Coronary artery (tissue), 2 donors: ENCODE measurements around the gene SMAD2.

Experiments
- DNase-seq: peaks from one replicate; pipeline ENCODE4 v3.0.0-alpha.2; 2017; ENCODE audit warnings: low spot score
- H3K27ac ChIP-seq, 2 donors: fragments of 200-600 bp; sonication (generic); one replicate each; pipeline ENCODE4 v1.5.1; 2016 to 2019
- H3K4me3 ChIP-seq: fragments of 200-600 bp; sonication (generic); 2 replicates; pipeline ENCODE4 v1.5.1; 2016; ENCODE audit warnings: mild to moderate bottlenecking, moderate library complexity
- TF ChIP-seq, protein P1 (sequence below): fragments of 200-600 bp; sonication (generic); IDR thresholded peaks from one replicate; pipeline ENCODE4 v1.5.1; 2019; ENCODE audit warnings: antibody characterized with exemption

Gene SMAD2

DNA sequence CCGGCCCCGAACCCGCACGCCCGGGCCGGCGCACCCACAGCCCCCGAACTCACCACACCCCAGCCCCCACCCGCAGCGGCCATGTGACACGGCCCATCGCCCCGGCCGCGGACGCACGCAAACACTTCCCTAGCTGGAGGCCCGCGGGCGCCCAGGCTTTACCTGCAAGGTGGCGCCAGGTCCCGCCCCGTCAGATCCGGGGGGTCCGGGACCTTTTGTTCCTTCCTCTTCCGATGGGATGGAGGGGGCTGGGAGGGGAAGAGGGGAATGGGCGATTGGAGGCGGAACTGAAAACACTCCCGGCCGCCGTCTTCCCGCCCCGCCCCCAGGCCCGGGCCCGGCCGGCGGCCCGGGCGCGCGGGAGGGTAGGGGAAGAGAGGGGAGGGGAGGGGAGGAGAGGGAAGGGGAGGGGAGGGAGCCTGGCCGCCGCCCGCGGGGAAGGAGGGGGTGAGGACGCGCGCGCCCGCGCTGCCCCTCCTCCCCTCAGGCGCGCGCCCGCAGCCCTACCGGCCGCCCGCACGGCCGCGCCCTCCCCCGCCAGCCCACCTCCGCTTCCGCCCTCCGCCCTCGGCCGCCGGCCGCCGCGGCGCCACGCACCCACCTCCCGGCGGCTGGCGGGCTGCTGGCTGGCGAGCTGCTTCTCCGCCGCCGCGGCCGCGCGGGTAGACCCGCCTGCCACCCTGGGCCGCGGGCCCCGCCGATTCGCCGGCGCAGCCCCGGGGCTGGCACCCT is at the start of gene SMAD2:
Gene SMAD2 (minus strand): TSS at position 461 of the 732 bp plus-strand sequence. CDS start 33,903 bp downstream, outside the sequence.
- H3K4me3 ChIP-seq = peak within 1 kb of the TSS; percentile 90
- peak; percentile 90 for DNase-seq
- TF ChIP-seq, protein P1, sequence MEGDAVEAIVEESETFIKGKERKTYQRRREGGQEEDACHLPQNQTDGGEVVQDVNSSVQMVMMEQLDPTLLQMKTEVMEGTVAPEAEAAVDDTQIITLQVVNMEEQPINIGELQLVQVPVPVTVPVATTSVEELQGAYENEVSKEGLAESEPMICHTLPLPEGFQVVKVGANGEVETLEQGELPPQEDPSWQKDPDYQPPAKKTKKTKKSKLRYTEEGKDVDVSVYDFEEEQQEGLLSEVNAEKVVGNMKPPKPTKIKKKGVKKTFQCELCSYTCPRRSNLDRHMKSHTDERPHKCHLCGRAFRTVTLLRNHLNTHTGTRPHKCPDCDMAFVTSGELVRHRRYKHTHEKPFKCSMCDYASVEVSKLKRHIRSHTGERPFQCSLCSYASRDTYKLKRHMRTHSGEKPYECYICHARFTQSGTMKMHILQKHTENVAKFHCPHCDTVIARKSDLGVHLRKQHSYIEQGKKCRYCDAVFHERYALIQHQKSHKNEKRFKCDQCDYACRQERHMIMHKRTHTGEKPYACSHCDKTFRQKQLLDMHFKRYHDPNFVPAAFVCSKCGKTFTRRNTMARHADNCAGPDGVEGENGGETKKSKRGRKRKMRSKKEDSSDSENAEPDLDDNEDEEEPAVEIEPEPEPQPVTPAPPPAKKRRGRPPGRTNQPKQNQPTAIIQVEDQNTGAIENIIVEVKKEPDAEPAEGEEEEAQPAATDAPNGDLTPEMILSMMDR = no peak
- H3K27ac ChIP-seq = peak within 1 kb of the TSS; percentile 92 to 99

DNA sequence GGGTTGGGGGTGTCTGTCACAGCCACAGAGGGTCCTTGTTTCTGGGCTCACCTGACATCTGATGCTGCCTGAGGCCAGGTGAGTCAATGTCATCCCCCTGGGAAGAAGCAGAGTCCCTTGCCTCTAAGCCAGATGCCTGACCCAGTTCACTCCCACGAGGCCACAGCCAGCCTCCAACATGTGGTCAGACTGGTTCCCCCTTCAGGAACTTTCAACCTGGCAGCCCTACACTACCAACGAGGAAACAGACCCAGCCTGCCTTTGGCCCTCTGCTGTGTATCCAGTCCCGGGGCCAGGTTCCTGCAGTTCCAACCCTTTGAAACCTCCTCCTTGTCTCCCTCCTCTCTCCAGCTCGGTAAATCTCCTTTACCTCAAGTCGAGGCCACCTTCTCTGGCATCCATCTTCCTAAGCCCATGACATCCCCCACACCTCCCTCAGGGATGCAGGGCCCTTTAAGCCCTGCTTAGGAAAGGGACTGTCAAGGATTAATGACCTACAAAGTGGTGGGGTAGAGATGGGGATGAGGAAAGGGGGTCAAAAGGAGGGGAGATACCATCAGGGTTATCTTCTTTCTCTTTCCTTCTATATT is 49.2 kb upstream of the SMAD2 start:
- no peak for DNase-seq
- no peak overlapping the region for H3K27ac ChIP-seq
- TF ChIP-seq, protein P1 = no peak
- no peak overlapping the region for H3K4me3 ChIP-seq

DNA sequence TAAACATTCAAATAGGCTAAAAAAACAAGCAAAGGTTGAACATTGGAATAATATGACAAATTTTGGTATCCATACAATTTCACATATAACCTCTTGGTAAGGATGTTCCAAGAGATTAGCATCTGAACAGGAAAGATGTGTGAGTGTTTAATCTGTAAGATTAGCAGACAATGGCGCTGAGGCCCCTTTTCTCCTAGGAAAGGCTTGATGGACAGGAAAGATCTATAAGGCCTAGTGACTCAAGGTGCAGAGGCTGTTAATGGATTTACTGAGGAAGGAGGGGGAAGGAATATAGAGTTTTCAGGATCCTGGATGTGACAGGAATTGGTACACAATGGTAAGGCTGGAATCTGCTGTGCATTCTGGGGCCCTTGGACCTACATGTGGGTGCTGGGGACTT is 48.1 kb upstream of the SMAD2 start:
- no peak for DNase-seq
- Histone ChIP-seq H3K27ac (no peak overlapping the region), H3K4me3 (no peak overlapping the region)
- TF ChIP-seq, protein P1 = no peak

DNA sequence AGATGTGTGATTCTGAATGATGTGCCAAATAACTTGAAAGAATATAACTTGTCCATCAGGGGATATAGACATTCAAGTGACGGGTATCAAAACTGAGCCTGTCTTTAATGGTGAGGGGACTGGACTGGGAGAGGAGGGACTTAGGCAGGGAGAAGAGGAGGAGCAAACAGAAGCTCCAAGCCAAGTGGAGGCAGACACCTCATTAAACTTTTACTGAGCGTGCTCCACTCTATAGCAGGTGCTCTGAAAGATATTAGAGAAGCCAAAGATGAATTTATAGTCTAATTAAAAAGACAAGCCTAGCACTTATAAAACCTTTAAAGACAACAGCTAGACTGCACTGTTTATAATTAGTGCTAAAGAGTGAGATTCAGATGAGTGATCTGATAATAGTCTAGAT is 47.7 kb upstream of the SMAD2 start:
- Histone ChIP-seq H3K27ac (no peak overlapping the region), H3K4me3 (no peak overlapping the region)
- no peak for DNase-seq
- TF ChIP-seq, protein P1 = no peak

DNA sequence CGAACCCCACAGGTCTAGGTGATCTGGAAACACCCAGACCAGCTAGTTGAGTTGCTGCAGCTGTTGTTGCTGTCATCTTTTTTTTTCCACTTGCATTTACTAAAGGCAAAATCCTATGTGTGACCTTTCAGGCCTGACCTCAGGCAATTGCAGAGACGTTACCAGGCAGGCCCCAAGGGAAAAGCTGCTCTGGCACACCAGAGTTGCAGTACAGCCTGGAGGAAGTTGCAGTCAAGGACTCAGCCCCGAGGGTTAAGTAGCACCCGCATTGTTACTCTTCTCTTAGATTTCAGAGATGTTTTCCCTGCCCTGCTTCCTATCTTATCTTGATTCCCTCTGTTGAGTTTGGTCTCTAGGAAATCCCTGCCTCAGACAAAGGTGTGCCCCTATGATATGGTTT is 45.2 kb upstream of the SMAD2 start:
- Histone ChIP-seq H3K27ac (no peak overlapping the region), H3K4me3 (no peak overlapping the region)
- TF ChIP-seq, protein P1 = no peak
- DNase-seq = no peak

DNA sequence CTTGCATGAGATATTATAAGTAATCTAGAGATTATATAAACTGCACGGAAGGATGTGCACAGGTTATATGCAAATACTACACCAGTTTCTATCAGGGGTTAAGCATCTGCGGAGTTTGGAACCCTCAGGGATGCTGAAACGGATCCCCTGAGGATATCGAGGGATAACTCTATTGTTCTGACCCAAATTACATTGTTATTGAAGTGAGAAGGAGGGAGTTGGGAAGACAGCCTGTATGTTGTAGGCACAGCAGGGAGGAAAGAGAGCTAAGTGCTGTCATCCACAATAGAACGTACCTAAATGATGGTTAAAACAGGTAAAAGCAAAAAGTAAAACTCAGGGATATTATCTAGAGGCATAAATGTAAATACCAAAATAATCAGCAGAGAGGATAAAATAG is 44.6 kb upstream of the SMAD2 start:
- Histone ChIP-seq H3K27ac (no peak overlapping the region), H3K4me3 (no peak overlapping the region)
- TF ChIP-seq, protein P1 = no peak
- no peak for DNase-seq
